HUDEP-2 (cell line): ENCODE data around the gene PLPPR5.
A peak's percentile ranks its signal among the peaks of the same experiment; 100 is the strongest.

Source experiments
- DNase-seq, 76 experiments: peaks; one replicate each; lab custom pipeline; 2025; ENCODE audit not compliant: unreplicated experiment in 76 of 76; lab: John Stamatoyannopoulos, UW

PLPPR5 gene

DNA sequence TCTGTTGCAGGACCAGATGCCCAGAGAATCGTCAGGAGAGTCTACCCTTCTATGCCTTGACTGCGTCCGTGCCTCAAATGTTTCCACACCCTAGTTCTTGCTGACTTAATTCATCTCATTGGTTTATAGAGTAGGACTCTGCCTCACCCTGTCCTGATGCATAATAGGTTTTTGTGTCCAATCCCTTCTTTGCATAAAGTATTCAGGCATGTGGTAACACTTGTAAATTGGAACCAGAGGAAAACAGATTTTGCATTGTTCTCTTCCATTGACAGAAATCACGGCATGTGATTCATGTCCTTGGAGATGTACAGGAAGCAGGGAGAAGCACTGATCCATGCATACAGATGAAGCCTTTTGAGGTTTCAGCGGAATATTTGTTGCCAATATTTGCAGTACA lies 29.5 kb downstream of the PLPPR5 start:
- DNase-seq, result no peak

DNA sequence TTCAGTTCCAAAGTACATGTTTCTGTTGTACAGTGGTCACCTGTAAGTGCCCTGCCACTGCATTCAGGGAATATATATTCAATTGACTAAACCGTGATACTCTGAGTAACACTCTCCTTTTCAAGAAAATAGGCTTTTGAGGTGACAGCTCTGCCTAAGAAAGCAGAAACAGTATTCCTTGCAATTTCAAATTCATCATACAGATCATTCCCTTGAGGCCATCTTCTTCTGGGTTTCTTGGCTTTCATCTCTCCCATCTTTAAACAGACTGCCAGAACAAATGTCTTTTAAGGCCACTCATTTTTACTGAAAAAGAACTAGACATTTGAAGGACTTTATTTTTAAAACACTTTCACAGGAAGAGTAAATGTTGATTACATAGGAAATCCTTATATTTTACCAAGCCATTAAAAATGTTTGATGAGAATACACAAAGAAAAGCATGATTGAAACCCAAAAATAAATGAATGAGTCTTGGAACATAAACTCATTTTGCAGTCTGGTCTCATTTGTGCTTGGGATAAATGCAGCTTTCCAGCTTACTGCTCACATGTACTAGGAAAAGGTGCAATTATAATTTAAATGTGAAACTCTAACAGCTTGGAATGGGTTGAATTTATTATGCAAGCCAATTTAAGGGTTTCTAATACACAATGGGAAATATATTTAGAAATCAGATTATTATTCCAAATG lies 34.7 kb downstream of the PLPPR5 start:
- DNase-seq, result no peak

DNA sequence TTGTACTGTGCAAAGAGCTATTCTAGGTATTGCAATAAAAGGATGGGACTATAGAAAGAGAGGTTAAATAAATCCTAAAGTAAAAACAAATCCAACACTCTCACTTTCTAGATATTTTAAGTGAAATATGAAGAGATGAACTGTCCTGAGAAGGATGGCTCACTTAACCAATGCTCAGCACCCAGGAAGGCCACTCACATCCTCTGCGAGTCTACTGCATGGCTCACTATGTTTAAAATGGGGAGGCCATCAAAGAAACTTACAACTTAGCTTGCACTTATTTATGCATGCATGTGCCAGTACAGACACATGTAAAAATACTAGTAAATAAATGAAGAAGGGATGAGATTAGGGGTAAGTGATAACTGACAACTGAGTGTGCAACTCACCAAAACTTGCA lies 37.5 kb downstream of the PLPPR5 start:
- no peak for DNase-seq

DNA sequence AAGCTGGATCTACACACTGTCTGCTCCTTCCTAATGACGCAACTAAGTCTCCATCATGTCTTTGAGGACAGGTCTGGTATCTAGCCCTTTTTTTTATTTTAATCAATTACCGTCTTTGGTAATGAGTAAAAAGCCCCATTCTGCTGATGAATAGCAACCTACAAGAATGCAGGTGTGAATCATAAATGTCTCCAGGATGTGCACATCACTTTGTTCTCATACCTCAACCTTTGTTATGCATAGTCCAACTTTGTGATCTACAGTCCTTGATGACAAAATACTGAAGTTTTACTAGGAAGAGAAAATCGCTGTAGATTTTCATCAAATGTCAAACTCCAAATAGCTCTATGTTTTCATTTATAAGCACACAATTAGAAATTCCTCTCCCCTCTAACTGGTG lies 39.3 kb downstream of the PLPPR5 start:
- DNase-seq, result no peak

DNA sequence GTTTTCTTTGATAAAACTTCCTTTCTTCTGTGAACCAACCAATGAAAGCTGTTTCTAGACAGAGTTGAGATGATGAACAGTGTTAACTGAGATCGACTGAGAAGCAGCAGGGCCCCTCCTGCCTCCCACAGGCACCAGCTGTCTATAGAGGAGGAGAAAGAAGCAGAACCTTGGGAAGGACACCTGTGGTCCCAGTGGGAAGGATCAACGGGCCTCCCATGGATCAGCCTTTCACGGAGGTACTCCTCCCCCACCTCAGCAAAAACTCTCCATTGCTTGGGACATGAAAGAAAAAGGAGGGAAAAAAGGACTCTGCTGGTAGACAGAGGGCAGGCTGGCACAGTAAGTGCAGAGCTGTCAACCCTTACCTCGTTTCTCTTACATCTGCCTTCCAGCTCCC lies 40.5 kb downstream of the PLPPR5 start:
- DNase-seq, result no peak

DNA sequence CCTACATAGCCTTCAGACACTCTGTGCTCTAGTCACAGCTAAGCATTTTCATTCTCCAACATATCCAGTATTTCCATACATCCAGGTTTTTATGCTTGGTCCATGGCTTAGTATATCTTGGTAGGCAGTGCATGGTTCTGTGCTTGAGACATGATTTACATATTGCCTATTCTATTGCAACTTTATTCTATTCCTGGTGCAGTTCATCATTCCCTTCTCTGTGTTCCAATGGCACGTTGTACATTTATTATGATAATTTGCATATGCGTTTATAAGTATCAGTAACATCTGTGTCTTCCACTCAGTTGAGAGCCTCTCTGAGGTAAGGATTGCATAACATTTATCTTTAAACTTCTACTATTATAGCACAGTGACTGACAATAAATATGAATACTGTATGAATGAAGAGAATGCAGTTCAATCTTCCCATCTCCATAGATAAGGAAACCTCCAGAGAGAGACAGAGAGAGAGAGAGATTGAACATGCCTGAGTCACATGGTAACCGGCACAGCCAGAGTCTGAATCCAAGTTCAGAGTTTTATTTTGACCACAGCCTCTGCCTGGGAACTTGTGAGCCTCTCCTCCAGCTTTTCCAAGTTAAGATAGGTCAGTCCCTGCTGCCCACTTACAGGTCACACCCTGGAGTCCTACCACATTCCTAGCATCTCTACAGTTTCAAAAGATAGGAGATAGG lies 41.5 kb downstream of the PLPPR5 start:
- DNase-seq, result no peak

DNA sequence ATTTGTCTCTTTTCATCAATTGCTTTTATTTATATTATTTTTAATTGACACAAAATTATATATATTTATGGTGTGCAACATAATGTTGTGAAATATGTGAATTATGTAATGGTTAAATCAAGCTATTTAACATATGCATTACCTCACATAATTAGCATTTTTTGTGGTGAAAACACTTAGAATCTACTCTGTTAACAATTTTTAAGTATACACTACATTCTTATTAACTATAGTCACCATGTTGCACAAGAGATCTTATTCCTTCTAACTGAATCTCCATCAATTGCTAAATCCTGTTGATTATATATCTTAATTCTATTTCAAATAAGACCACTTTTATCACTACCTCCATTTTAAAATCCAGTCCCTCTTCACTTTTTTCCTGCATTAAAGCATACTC lies 42.5 kb downstream of the PLPPR5 start:
- DNase-seq, result no peak

DNA sequence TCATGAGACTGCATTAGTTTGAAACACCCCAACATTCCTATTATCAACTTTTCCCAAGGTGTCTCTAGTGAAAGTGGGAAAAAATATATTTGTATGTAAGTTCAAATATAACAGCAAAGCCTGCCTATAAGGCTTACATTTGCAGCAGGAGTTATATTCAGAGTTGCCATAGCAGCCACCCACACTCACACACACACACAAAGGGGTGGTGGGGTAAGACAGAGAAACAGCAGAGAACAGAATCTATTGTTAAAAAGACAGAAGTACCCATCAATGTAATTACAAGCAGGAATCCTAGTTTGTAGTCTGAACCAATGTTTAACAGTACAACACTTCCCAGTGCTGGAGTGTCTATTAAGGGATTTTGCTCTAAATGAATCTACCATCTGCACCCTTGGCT lies 55.0 kb downstream of the PLPPR5 start:
- no peak for DNase-seq

DNA sequence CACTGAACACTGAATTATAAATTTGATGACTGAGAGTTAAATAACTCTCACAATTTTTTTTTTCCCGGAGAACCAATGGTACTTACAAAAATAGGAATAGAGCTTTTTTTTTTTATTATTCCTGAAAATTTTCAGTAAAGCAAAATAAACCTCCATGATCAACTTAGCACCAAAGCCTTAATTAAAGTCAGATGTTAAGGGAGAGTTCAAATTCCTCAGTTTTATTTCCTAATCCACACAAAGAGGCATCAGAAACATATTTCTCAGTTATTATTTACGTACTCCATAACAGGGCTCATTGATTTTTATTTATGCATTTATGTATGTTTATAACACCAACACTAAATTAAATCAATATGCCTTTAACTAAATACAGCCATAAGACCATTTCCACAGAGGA lies 55.5 kb downstream of the PLPPR5 start:
- DNase-seq, result no peak

DNA sequence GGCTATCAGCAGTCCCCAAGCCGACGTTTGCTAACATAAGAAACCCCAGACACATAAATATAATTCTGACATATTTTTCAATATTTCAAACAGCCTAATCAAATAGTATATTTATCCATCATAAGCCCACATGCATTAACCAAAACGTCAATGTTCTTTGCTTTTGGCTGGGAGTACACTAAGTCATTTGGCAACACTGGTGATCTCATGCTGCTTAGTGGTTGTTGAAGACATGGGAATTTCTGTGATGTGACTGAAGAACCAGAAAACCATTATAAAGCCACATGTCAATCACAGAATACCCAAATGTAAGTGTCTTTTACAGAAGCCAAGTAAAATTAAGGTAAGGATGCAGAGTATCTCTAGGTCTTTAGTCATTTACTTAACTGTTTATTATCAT lies 57.6 kb downstream of the PLPPR5 start:
- no peak for DNase-seq

DNA sequence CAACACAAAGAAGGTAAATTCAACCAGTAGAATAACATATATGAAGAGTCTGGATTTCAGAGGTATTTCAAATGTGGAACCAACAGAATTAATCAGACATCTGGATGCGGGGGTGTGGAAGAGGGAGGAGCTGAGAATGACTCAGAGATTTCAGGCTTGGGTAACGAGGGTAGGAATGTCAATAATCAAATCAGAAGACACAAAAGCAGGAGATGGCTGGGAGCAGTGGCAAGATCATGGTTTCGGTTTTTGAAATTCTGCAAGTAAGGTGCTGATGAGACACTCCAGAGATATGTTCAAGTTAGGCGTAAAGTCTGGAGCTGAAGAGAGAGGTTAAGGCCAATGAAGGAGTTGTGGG lies 64.0 kb downstream of the PLPPR5 start:
- DNase-seq, result peak in 1 of 76 experiments; percentile 1

DNA sequence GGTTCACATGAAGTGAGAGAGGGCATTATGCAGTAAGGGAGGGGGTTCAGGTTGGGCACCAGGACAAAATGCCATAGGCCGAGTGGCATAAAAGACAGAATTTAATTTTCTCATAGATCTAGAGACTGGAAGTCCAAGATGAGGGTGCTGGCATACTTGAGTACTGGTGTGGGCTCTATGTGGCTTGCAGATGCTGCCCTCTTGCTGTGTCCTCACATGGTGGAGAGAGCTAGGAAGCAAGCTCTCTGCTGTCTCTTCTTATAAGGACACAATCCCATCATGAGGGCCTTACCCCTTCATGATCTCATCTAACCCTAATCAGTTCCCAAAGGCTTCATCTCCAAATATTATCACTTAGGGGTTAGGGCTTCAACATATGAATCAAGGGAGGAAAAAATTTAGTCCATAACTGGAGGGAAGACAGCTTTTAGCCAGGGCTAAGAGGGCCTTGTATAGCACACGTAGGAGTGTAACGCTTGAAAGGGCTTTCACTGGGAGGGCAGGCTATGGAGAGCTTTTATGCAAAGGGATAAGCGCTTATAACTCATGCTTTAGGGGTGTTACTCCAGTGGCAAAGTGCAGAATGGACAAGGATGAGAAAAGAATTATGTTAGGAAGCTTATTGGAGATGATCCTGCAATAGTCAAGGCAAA lies 64.5 kb downstream of the PLPPR5 start:
- no peak for DNase-seq

DNA sequence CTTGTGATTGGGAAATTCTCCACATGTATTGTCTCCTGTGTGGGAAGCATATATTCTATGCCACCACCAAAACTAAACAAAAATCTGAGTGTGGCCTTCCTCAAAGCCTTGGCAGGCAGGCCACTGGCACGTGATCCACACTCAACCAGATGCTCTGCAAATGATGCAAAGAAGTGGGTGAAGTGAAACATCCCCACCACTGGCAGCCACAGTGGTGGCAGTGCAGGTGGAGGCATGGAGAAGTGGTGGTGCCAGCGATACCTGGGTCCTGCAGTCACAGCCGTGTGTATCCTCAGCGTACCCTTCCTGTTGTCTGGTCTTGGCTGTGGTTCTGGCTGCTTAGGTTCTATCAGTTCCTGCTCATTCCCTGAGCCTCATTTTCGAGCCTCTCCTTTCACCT lies 65.2 kb downstream of the PLPPR5 start:
- DNase-seq, result no peak

DNA sequence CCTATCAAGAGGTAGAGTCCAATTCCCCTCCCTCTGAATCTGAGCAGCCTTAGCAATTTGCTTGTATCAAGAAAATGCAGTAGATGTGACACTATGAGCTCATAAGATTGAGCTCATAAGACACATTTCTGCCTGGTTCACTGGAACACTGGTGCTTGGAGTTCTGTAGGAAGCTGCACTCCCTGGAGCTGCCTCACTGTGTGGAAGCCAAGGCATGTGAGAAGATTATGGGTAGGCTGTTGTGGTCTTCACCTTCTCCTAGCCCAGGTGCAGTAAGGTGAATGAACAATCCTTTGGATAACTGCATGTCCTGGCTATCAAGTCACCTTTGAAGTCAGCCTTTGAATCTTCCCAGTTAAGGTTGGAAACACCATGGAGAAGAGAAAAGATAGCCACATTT lies 67.3 kb downstream of the PLPPR5 start:
- DNase-seq, result no peak

DNA sequence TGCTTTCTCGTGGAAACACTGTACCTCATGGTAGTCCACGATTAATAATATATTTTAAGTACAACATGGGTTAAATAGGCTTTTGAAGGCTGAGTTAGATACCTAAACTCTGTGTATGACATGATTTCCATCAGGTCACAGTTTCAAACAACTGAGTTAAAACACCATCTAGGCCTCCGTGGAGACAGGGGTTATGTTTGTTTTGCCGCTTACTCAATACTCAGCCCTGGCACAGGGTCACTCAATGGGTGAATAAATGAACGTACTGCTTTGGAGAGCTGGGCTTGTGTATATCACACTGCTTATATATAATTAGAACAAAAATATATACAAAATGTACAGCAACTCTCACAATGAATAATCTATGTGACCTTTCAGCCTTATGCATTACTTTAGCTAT lies 72.5 kb downstream of the PLPPR5 start:
- DNase-seq, result no peak

DNA sequence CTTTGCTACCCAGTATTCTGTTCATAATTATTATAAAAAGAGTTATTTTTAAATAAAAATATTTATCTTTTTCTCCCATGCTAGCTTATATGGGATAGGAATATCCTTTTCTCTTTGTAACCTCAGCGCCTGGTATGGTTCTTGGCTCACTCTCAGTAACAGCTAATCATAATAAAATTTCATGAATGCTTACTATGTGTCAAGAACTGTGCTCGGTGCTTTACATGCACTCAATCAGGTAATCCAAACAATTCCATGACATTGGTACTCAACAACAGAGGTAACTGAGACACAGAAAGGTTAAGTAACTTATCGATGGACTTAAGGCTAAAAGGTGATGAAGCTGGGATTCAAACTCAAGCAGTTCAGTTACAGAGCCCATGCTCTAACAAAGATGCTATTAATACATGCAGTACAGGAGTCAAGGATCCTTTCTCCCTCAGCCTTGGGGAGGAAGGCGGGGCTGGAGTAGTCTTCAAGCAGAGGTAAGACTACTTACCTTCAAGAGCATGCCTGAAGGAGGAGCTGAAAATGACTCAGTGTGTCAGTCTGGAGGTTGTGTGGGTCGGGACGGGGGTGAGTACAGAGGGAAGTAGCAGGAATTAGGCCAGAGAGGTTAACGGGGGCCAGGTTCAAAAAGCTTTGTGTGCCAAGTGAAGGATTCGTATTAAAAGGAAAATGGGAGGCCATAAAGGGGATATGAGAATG lies 73.4 kb downstream of the PLPPR5 start:
- DNase-seq, result no peak

DNA sequence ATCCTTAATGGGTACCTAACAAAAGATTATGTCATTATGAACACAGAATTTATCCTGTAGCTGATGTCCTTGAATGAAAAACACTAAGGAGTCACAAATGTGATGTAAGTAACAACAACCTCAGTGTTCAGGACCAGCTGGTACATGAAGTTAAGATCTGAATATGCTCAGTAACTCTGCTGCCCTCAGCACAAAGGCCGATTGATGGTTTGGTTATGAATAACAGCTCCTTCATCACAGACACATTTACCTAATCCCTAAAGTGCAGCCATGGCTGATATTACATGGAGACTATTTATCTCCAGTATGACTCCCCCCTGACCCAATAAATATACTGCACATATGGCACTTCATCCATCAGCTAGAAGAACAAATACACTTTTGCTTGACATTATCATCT lies 75.2 kb downstream of the PLPPR5 start:
- no peak for DNase-seq

DNA sequence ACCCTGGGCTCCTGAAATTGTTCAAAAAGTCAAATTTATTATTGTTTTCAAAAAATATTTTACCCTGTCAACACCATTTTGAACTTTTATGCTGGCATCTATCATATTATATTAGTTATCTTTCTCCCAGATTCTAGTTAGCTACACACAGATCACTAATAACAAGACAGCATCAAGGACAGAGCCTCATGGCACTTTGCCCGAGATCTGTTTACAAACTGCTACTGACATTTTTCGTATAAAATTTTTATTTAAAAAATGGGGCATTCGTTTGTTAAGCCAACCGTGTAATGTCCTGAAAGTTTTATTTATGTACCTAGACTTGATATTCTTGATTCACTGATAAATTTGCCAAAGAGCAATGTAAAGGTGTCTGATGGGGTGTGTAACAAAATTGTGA lies 78.1 kb downstream of the PLPPR5 start:
- DNase-seq, result no peak

DNA sequence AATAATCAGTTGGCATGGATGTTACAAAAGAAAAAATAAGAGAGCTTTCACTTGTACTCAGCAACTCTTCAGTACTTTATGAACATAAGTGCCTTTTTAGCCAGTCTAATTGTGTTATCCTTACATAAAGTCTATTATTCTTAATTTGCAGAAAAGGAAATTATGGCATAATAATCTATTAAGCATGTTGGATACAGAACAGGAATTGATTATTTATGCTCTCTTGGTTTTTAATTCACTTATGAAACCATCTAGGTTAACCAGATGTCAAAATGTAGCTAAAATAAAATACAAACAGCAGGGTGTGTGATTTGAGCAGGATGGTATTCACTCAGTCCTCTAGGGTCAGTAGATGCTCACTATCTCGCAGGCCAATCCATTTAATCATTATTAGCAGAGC lies 79.7 kb downstream of the PLPPR5 start:
- DNase-seq, result no peak

DNA sequence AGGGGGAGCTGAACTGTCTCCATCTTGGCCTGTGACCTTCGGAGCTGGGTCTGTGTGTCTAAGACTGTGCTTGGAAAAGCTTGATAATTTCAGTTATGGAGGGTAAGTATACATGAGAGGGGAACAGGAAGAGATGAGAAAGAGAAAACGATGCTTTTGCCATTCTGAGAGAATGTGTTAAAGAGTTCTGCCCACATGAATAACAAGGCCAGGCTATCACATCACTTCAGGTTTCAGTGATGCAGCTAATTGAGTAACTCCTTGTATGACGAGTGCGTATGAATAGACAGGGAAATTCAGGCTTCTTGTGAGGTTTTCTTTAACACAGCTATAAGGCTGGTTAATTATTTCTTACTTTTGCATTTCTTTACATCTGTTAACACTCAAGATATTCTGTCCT lies 81.0 kb downstream of the PLPPR5 start:
- DNase-seq, result no peak

DNA sequence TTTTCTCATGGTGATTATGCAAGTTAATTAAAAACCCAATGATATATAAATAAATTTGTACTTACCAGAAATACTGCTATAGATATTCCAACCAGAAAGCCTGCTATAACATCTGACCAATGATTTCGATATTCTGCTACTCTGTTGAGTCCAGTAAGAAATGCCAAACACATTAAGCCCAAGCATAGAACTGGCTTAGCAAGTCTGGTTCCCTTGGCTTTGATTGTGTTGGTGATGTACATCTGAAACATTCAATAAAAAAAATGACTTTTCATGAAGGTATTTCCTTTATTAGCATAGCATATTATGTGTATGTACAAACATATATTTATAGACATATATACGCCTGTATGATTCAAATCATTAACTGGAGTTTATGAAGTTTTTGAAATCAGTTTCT lies 82.8 kb downstream of the PLPPR5 start:
- DNase-seq, result no peak
